Hepatocyte (in vitro differentiated cells): ENCODE data around the gene PRKACB. TPM values are rescaled to one million over a fixed set of nuclear protein-coding genes. Genes with fewer than 3 reads are reported as not detected.

ENCODE experiments used
- DNase-seq: peaks from one replicate; pipeline ENCODE4 v3.0.0-alpha.2; 2016; ENCODE audit warnings: low spot score
- H2AFZ ChIP-seq: fragments of 200-600 bp; sonication (generic); 2 replicates; pipeline ENCODE4 v1.6.0; 2016; ENCODE audit warnings: antibody characterized with exemption, mild to moderate bottlenecking
- H3K27ac ChIP-seq: fragments of 200-600 bp; sonication (generic); 2 replicates; pipeline ENCODE4 v1.5.1; 2016; ENCODE audit warnings: mild to moderate bottlenecking
- H3K27me3 ChIP-seq: fragments of 200-600 bp; sonication (generic); 2 replicates; pipeline ENCODE4 v1.6.1; 2016
- H3K36me3 ChIP-seq: fragments of 200-600 bp; sonication (generic); replicated peaks from 2 replicates; pipeline ENCODE4 v1.5.1; 2016; ENCODE audit warnings: low read depth; ENCODE audit not compliant: insufficient read depth
- H3K4me1 ChIP-seq: fragments of 200-600 bp; sonication (generic); 2 replicates; pipeline ENCODE4 v1.5.1; 2016; ENCODE audit warnings: mild to moderate bottlenecking, moderate library complexity; ENCODE audit not compliant: insufficient read depth
- H3K4me2 ChIP-seq: fragments of 200-600 bp; sonication (generic); 2 replicates; pipeline ENCODE4 v1.6.0; 2016
- H3K4me3 ChIP-seq: fragments of 200-600 bp; sonication (generic); 2 replicates; pipeline ENCODE4 v1.5.1; 2016; ENCODE audit warnings: mild to moderate bottlenecking
- H3K79me2 ChIP-seq: fragments of 200-600 bp; sonication (generic); 2 replicates; pipeline ENCODE4 v1.6.0; 2017; ENCODE audit warnings: mild to moderate bottlenecking
- H3K9me2 ChIP-seq: fragments of 200-600 bp; sonication (generic); replicated peaks from 2 replicates; pipeline ENCODE4 v1.6.0; 2017; ENCODE audit warnings: mild to moderate bottlenecking; ENCODE audit not compliant: insufficient read depth
- H3K9me3 ChIP-seq: fragments of 200-600 bp; sonication (generic); 2 replicates; pipeline ENCODE4 v1.5.1; 2016; ENCODE audit warnings: low read depth, mild to moderate bottlenecking
- H4K20me1 ChIP-seq: fragments of 200-600 bp; sonication (generic); 2 replicates; pipeline ENCODE4 v1.6.0; 2016; ENCODE audit warnings: mild to moderate bottlenecking; ENCODE audit not compliant: insufficient read depth, poor library complexity, severe bottlenecking
- CTCF ChIP-seq: fragments of 200-600 bp; sonication (generic); IDR thresholded peaks from 2 replicates; pipeline ENCODE4 v1.5.1; 2016; ENCODE audit warnings: antibody characterized with exemption, mild to moderate bottlenecking; ENCODE audit not compliant: poor library complexity
- EZH2 ChIP-seq: fragments of 200-600 bp; sonication (generic); IDR thresholded peaks from 2 replicates; pipeline ENCODE4 v1.6.1; 2016; ENCODE audit warnings: antibody characterized with exemption, mild to moderate bottlenecking, borderline replicate concordance
- EZH2phosphoT487 ChIP-seq: fragments of 200-600 bp; sonication (generic); IDR thresholded peaks from one replicate; pipeline ENCODE4 v1.6.1; 2018; ENCODE audit warnings: antibody characterized with exemption, mild to moderate bottlenecking, low read depth, moderate library complexity; ENCODE audit not compliant: unreplicated experiment, severe bottlenecking
- WGBS: methylation state at CpG from one replicate; pipeline ENCODE4 v1.1.6; 2016; ENCODE audit warnings: low lambda C conversion rate; ENCODE audit errors: missing lambda C conversion rate; 5-methylcytosine and 5-hydroxymethylcytosine counted together
- polyA plus RNA-seq: library from polyadenylated mRNA; unstranded; fragments of >200 nt; fragmentation: Nextera tagmentation; extraction: Ambion mirVana; gene quantifications from 2 replicates; pipeline ENCODE4 v1.2.1, GENCODE V29; 2016
- total RNA-seq: library from RNA; depleted of rRNA; stranded (reverse); fragments of >200 nt; gene quantifications from 2 replicates; pipeline ENCODE4 v1.2.3, GENCODE V29; 2014

The PRKACB gene
- total and polyA plus RNA-seq, 2 experiments from 2014 or later: 14.0 to 29.5 TPM

- Histone ChIP-seq H3K27me3 (no peaks in the 10 kb centered on the region), H3K36me3 (no peaks in the 10 kb centered on the region), H2AFZ (no peak overlapping the region), H3K4me3 (no peak overlapping the region), H3K4me1 (peaks cover 10% of the 10 kb centered on the region), H3K79me2 (no peaks in the 10 kb centered on the region), H3K27ac (no peak overlapping the region), H3K9me3 (no peaks in the 10 kb centered on the region), H3K4me2 (no peak overlapping the region), H4K20me1 (no peaks in the 10 kb centered on the region), H3K9me2 (no peaks in the 10 kb centered on the region)
- 88% methylated on average over 9 of the region's 9 CpGs for WGBS
- DNase-seq: no peak
- TF ChIP-seq EZH2phosphoT487: no peak
- TF ChIP-seq EZH2: no peak
- TF ChIP-seq CTCF: peak; percentile 58
These were observed 2.7 kb upstream of the PRKACB start for GRCh38 chr1:84141182-84142003.

GRCh38 chr1:84145068-84145467, 997 bp downstream of the PRKACB start:
- DNase-seq: no peak
- Histone ChIP-seq H3K27me3 (no peaks in the 10 kb centered on the region), H3K4me2 (no peak overlapping the region), H3K27ac (no peak overlapping the region), H3K79me2 (no peaks in the 10 kb centered on the region), H3K4me3 (no peak overlapping the region), H3K4me1 (peaks cover 10% of the 10 kb centered on the region), H3K9me3 (no peaks in the 10 kb centered on the region), H4K20me1 (no peaks in the 10 kb centered on the region), H2AFZ (no peak overlapping the region), H3K9me2 (no peaks in the 10 kb centered on the region), H3K36me3 (no peaks in the 10 kb centered on the region)
- no peak for TF ChIP-seq CTCF
- no peak for TF ChIP-seq EZH2
- no peak for TF ChIP-seq EZH2phosphoT487
- WGBS: 70% methylated on average over 2 of the region's 2 CpGs

DNA sequence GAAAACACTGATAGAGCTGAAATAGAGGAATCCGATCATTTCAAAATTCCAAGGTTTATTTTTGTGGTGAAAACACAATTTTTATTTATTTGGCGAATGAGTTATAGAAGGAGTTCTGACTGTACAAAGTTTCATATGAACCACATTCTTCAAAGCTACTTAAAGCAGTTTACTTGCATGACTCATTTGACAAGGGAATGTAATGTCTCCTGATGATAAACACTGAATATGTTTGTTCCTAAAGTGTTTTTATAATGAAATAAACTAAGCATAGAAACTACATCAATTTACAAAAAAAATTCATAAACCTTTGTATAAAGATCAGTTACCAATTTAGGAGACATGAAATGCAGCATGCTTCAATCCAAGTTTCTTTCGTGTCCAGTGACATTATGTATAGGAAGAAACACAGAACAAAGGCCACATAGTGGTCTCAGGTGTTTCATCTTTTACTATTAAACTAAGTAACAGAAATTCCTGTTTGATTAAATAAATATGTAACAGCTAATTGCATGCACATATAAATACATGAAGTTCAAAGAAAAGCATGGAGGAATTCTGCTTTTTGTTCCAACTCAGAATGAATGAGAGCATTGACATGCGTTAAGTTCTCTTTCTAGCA, 2.5 kb downstream of the PRKACB start:
- 82% methylated on average over 4 of the region's 4 CpGs for WGBS
- no peaks in the 10 kb centered on the region for H3K36me3 ChIP-seq
- H3K4me1 ChIP-seq: peaks cover 10% of the 10 kb centered on the region
- no peak overlapping the region for H3K4me2 ChIP-seq
- no peaks in the 10 kb centered on the region for H3K9me3 ChIP-seq
- H3K9me2 ChIP-seq: no peaks in the 10 kb centered on the region
- DNase-seq: no peak
- no peaks in the 10 kb centered on the region for H3K27me3 ChIP-seq
- H3K79me2 ChIP-seq: no peaks in the 10 kb centered on the region
- no peak overlapping the region for H3K4me3 ChIP-seq
- no peaks in the 10 kb centered on the region for H4K20me1 ChIP-seq
- TF ChIP-seq CTCF: no peak
- TF ChIP-seq EZH2phosphoT487: no peak
- no peak for TF ChIP-seq EZH2
- no peak overlapping the region for H2AFZ ChIP-seq
- no peak overlapping the region for H3K27ac ChIP-seq
